ES-I3 (cell line): ENCODE data around the gene SETD2.
A peak's percentile ranks its signal among the peaks of the same experiment; 100 is the strongest.

Experiments
- H3K36me3 ChIP-seq: 2 replicates; pipeline ENCODE4 v1.6.1; 2013; ENCODE audit warnings: mild to moderate bottlenecking, low read length, control low read depth, moderate library complexity; ENCODE audit not compliant: insufficient read depth
- H3K4me1 ChIP-seq: 2 replicates; pipeline ENCODE4 v1.6.1; 2013; ENCODE audit warnings: mild to moderate bottlenecking, control low read depth, low read length; ENCODE audit not compliant: insufficient read depth
- H3K9ac ChIP-seq: 2 replicates; pipeline ENCODE4 v1.6.1; 2013; ENCODE audit warnings: low read depth, mild to moderate bottlenecking, low read length, moderate library complexity
- H3K9me3 ChIP-seq: 2 replicates; pipeline ENCODE4 v1.6.1; 2013; ENCODE audit warnings: mild to moderate bottlenecking, low read length, moderate library complexity; ENCODE audit not compliant: control insufficient read depth, insufficient read depth

SETD2 gene

DNA sequence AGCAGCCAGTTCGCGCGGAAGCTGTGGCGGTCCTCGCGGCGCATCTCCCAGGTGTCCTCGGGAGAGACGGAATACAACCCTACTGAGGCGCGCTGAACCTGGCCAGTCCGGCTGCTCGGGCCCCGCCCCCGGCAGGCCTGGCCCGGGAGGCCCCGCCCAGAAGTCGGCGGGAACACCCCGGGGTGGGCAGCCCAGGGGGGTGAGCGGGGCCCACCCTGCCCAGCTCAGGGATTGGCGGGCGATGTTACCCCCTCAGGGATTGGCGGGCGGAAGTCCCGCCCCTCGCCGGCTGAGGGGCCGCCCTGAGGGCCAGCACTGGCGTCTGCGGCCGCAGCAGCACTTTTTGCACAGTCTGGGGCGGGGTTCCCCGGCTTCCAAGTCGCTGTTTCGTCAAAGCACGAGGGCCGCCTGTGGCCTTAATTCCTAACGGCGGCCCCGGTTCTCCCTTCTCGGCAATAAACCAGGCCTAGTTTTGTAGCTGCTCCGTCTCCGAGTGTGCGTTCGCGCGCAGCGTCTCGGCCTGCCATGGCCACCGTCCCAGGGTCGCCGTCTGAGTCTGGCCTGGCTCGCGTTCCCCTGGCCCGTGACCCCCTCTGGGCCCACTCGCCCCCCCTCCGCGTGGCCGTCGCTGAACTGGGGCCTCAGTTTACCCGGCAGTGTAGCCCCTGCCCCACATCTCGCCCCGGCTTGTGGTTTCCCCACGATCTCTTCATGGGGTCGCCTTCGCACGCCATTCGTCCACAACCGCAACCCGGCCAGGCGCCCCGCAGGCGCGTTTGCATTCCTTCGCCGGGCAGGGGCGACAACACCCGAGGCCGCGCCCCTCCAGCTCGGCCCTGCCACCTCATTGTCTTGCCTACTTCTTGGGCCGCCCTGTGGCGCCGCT, 154.4 kb downstream of the SETD2 start:
- H3K4me1 ChIP-seq = 0 out of 2 replicates have a peak, but pooled peaks cover 5% of the 10 kb centered on the region
- no peaks in the 10 kb centered on the region; the same call in 1 of the 2 replicates for H3K36me3 ChIP-seq
- H3K9ac ChIP-seq = peak overlapping the region; percentile 73
- no peaks in the 10 kb centered on the region for H3K9me3 ChIP-seq

DNA sequence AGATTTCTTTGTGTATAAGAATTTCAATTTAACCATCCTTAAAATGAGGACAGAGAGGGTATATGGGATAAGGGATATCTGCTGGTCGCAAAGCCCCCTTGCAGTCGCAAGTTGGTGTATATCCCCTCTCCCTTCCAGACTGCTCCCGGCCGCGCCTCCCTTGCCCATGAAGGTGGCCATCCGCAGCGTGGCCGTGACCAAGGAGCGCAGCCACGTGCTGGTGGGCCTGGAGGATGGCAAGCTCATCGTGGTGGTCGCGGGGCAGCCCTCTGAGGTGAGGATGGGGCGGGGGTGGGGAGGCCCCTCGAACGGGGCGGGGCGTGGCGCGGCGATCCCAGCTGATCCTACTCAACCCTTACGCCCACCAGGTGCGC, 155.1 kb downstream of the SETD2 start:
- no peaks in the 10 kb centered on the region; the same call in 1 of the 2 replicates for H3K36me3 ChIP-seq
- no peaks in the 10 kb centered on the region for H3K9me3 ChIP-seq
- H3K9ac ChIP-seq = peak overlapping the region; percentile 73; the same call in 1 of the 2 replicates
- 0 out of 2 replicates have a peak, but pooled peaks cover 5% of the 10 kb centered on the region for H3K4me1 ChIP-seq

DNA sequence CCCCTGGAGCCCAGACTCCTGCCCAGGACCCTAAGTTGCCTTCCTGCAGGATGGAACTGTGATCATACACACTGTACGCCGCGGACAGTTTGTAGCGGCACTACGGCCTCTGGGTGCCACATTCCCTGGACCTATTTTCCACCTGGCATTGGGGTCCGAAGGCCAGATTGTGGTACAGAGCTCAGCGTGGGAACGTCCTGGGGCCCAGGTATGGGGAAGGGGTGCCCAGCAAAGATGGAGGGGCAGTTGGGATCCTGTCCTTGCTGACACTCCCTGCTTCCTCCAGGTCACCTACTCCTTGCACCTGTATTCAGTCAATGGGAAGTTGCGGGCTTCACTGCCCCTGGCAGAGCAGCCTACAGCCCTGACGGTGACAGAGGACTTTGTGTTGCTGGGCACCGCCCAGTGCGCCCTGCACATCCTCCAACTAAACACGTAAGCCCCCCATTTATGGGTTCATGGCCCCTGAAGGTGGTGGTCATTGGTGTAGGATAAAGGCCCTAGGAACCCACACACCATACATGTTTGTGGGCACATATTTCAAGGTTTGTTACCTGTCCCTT, 155.6 kb downstream of the SETD2 start:
- no peak overlapping the region for H3K9ac ChIP-seq
- H3K4me1 ChIP-seq = 0 out of 2 replicates have a peak, but pooled peaks cover 5% of the 10 kb centered on the region
- no peaks in the 10 kb centered on the region for H3K9me3 ChIP-seq
- no peaks in the 10 kb centered on the region; the same call in 1 of the 2 replicates for H3K36me3 ChIP-seq

DNA sequence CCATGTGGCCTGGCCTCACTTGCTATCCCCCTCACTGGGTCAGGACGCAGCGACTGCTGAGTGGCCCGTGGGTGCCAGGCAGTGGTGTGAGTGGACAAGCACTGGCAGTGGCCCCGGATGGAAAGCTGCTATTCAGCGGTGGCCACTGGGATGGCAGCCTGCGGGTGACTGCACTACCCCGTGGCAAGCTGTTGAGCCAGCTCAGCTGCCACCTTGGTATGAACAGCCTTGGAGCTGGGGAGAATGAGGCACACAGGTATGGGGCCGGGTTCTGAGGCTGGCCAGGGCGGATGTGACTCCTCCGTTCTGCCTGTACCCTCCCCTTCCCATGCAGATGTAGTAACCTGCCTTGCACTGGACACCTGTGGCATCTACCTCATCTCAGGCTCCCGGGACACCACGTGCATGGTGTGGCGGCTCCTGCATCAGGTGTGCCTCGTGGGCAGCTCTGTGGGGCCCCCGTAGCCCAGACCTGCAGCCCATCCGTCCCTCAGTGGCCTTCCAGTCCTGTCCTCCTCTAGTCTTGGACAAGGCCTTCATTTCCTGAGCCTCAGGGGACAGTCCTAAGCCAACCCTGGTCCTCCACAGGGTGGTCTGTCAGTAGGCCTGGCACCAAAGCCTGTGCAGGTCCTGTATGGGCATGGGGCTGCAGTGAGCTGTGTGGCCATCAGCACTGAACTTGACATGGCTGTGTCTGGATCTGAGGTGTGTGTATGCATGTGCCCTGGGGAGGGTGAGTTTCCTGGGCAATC, 156.3 kb downstream of the SETD2 start:
- Histone ChIP-seq H3K36me3 (no peaks in the 10 kb centered on the region), H3K9me3 (no peaks in the 10 kb centered on the region), H3K4me1 (0 out of 2 replicates have a peak, but pooled peaks cover 5% of the 10 kb centered on the region), H3K9ac (no peak overlapping the region)

DNA sequence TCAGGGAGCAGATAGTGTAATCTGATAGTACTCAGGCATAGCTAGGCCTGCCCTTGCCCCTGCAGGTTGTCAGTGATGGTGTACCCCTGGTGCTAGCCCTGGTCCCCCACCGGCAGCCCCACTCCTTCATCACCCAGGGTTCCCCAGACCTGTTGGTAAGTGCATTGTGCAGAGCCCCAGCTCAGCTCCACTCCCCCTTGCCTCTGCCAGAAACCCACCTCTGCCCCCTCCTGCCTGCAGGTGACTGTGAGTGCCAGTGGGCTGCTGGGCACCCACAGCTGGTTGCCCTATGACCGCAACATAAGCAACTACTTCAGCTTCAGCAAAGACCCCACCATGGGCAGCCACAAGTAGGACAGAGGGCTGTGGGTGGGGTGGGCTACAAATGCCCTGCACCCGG, 156.9 kb downstream of the SETD2 start:
- H3K9ac ChIP-seq = no peak overlapping the region
- peaks cover 2% of the 10 kb centered on the region; the same call in 1 of the 2 replicates for H3K36me3 ChIP-seq

DNA sequence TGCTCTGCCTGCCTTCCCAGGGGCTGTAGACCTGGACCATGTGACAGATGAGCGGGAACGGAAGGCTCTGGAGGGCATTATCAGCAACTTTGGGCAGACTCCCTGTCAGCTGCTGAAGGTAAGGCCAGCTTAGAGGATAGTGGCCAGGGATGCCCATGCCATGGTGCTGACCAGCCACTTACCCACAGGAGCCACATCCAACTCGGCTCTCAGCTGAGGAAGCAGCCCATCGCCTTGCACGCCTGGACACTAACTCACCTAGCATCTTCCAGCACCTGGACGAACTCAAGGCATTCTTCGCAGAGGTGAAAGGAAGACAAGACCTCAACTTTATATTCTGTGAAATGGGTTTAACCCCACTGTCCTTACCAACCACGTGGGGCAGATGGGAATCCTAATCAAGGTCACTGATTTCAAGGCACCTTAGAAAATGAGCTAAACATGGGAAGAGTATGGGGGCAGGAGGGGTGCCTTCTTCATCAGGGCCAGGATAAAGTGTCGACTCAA, 157.7 kb downstream of the SETD2 start:
- Histone ChIP-seq H3K9ac (no peak overlapping the region), H3K9me3 (no peaks in the 10 kb centered on the region), H3K36me3 (peaks cover 2% of the 10 kb centered on the region; the same call in 1 of the 2 replicates), H3K4me1 (0 out of 2 replicates have a peak, but pooled peaks cover 5% of the 10 kb centered on the region)

More for the DNA sequence above, 156.9 kb downstream of the SETD2 start:
- Histone ChIP-seq H3K4me1 (0 out of 2 replicates have a peak, but pooled peaks cover 5% of the 10 kb centered on the region), H3K9me3 (no peaks in the 10 kb centered on the region)

DNA sequence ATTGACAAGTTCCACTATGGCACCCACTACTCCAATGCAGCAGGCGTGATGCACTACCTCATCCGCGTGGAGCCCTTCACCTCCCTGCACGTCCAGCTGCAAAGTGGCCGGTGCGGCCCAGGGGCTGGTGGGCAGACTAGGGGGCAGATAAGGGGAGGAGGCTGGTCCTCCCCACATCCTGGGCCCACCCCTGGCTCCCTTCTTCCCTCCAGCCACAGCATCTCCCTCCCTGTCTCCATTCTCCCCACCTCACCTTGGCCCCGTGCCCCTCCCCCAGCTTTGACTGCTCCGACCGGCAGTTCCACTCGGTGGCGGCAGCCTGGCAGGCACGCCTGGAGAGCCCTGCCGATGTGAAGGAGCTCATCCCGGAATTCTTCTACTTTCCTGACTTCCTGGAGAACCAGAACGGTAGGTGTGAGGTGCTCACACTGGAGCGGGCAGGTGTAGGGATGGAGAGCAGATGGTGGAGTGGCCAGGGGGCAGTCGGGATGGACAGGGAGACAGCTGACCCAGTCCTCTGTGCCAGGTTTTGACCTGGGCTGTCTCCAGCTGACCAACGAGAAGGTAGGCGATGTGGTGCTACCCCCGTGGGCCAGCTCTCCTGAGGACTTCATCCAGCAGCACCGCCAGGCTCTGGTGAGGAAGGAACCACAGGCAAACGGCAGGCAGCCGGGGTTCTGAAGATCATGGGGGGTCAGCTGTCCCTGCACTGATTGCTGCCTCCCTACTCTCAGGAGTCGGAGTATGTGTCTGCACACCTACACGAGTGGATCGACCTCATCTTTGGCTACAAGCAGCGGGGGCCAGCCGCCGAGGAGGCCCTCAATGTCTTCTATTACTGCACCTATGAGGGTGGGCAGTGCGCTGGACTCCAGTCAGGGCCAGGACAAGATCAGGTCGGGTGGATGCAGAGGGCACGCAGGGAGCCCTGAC, 158.4 kb downstream of the SETD2 start:
- H3K36me3 ChIP-seq = peaks cover 2% of the 10 kb centered on the region; the same call in 1 of the 2 replicates
- no peaks in the 10 kb centered on the region for H3K9me3 ChIP-seq
- no peak overlapping the region for H3K9ac ChIP-seq
- 0 out of 2 replicates have a peak, but pooled peaks cover 2% of the 10 kb centered on the region for H3K4me1 ChIP-seq

DNA sequence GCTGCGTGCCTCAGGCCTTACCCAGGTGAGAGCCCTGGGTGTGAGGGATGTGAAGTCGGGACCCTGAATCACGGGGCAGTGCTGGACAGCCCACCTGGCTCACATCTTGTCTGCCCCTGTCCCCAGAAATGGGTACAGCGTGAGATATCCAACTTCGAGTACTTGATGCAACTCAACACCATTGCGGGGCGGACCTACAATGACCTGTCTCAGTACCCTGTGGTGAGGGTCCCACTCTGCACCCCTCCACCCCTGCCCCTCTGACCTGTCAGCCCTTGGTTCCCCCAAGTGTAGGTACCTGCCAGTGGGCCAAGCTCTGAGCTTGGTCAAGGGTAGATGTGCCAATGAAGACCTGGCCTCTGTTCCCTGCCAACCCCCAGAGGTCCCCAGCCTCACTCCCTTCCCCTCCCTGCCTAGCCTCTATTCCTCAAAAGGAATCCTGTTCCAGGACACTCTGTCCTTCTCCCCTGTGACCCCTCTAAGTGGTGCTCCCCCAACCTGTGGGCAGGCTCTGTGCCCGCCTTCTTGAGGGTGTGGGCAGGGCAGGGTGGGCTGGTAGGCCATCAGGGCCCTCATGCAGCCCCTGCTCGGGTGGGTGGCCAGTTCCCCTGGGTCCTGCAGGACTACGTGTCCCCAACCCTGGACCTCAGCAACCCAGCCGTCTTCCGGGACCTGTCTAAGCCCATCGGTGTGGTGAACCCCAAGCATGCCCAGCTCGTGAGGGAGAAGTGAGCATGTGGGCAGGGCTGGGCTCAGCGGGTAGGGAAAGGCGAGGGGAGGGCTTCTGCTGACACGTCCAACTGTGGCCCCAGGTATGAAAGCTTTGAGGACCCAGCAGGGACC, 159.3 kb downstream of the SETD2 start:
- no peak overlapping the region for H3K9ac ChIP-seq
- H3K36me3 ChIP-seq = peaks cover 2% of the 10 kb centered on the region; the same call in 1 of the 2 replicates
- no peaks in the 10 kb centered on the region for H3K4me1 ChIP-seq
- no peaks in the 10 kb centered on the region for H3K9me3 ChIP-seq

DNA sequence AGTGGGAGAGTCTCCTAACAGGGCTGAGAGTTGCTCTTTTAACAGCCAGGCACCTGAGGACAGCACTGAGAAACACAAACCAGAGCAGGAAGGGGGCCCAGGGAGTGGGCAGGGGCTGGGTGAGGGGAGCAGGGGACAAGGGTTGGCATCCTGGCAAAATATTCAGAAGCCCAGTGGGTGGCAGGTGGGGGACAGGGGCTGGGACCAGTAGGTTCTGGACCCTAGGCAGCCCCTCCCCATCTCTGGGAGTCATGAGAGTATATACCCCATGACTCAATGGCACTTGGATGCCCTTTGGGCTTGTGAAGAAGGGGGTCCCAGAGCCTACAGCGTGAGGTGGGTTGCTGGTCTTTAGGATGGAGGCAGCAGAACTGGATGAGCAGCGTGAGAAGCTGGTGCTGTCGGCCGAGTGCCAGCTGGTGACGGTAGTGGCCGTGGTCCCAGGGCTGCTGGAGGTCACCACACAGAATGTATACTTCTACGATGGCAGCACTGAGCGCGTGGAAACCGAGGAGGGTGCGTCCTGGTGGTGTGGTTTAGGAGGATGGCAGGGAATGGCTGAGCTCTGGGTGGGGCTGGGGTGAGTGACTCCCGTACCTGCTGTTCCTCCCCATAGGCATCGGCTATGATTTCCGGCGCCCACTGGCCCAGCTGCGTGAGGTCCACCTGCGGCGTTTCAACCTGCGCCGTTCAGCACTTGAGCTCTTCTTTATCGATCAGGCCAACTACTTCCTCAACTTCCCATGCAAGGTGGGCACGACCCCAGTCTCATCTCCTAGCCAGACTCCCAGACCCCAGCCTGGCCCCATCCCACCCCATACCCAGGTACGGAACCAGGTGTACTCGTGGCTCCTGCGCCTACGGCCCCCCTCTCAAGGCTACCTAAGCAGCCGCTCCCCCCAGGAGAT, 160.2 kb downstream of the SETD2 start:
- Histone ChIP-seq H3K9me3 (no peaks in the 10 kb centered on the region), H3K9ac (no peak overlapping the region), H3K36me3 (peaks cover 2% of the 10 kb centered on the region; the same call in 1 of the 2 replicates), H3K4me1 (no peaks in the 10 kb centered on the region)

DNA sequence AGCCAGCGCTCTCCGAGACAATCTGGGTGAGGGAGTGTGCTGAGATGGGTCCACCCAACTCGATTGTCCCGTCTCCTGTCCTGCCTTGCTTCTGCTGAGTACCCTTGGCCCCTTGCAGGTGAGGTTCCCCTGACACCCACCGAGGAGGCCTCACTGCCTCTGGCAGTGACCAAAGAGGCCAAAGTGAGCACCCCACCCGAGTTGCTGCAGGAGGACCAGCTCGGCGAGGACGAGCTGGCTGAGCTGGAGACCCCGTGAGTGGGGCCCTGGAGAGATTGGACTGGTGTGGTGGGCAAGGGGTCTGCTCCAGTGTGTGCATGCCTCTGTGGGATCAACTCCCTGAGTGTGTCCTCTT, 160.9 kb downstream of the SETD2 start:
- peaks cover 4% of the 10 kb centered on the region; the same call in 1 of the 2 replicates for H3K4me1 ChIP-seq
- peaks cover 2% of the 10 kb centered on the region; the same call in 1 of the 2 replicates for H3K36me3 ChIP-seq
- no peaks in the 10 kb centered on the region for H3K9me3 ChIP-seq
- H3K9ac ChIP-seq = no peak overlapping the region

DNA sequence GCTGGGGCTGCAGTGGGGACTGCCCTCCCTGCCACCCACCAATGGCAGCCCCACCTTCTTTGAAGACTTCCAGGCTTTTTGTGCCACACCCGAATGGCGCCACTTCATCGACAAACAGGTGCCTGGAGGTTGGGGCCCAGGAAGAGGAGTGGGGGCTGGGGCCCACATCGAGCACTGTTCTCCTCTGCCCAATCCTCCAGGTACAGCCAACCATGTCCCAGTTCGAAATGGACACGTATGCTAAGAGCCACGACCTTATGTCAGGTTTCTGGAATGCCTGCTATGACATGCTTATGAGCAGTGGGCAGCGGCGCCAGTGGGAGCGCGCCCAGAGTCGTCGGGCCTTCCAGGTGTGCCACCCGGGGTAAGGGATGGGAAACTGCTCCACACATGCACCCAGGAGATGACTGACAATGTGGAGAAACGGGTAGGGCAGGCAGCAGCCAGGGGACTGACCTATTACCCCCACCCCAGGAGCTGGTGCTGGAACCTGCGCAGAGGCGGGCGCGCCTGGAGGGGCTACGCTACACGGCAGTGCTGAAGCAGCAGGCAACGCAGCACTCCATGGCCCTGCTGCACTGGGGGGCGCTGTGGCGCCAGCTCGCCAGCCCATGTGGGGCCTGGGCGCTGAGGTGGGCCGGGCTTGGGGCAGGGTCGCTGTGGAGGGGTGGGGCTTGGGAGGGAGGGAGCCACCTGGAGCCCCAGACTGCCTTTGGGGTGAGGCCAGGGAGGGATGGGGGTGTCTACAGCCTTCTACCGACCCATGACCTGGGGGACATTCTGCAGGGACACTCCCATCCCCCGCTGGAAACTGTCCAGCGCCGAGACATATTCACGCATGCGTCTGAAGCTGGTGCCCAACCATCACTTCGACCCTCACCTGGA, 161.5 kb downstream of the SETD2 start:
- Histone ChIP-seq H3K9me3 (no peaks in the 10 kb centered on the region), H3K36me3 (peaks cover 2% of the 10 kb centered on the region; the same call in 1 of the 2 replicates), H3K4me1 (peaks cover 6% of the 10 kb centered on the region; the same call in 1 of the 2 replicates), H3K9ac (no peak overlapping the region)
